ENCODE results near the gene CAND2. TPM values are rescaled to one million over a fixed set of nuclear protein-coding genes. Genes with fewer than 3 reads are reported as not detected.

CAND2 gene
- total and polyA plus RNA-seq, 2 experiments from 2014 or later, result 5.6 to 20.5 TPM

DNA sequence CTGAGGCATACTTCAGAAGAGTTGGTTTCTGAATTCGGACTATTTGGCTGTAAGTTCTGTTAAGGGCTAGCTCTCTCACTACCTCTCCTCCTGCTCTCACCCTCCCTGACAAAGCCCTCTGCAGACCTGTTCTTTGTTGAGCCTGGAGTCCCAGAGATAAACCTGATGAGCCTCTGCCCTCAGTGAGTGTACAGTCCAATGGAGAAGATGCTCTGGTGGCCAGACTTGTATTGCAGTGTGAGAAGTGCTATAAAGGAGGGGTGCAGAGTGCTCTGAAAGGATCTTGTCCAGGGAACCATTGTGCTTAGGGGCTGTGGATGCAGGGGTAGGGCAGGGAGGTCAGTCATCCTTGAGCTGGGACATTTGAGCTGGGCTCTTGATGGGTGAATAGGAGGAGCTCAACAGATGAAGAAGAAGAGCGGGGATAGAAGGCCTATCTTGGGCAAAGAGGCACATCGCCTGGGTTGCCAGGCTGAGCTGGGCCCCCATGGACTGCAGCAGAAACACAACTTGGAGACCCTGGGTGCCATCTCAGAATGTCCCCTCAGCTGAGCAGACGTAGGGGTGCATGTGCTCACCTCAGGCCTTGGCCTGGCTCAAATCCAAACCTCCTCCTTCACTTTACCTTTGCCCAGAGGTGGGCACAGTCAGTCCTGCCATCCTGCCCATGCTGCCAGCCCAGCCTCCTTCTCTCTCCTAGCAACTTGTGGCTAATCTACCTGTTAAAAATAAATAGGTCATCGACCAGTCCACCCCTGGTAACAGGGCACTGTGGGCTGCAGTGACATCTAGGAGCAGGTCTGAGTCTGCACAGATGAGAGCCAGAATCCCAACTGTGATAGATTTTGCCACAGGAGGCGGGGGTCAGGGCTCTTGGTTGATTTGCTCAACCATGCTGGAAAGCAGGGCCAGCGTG is 3.3 kb downstream of the CAND2 start (continued):
- TF ChIP-seq ZNF462 (CRISPR knock-in tag; IDR thresholded peaks at IDR 0.05) (no peak), EZH2phosphoT487 (IDR thresholded peaks at IDR 0.05; ENCODE audit: unreplicated experiment) (no peak), JUNB (IDR thresholded peaks at IDR 0.05; ENCODE audit: unreplicated experiment) (no peak), STAT1 (IDR thresholded peaks at IDR 0.05; ENCODE audit: unreplicated experiment) (no peak), EZH2 (IDR thresholded peaks at IDR 0.05; ENCODE audit: low read depth, unreplicated experiment) (no peak), POLR2AphosphoS5 (IDR thresholded peaks at IDR 0.05; ENCODE audit: low read depth) (no peak)

DNA sequence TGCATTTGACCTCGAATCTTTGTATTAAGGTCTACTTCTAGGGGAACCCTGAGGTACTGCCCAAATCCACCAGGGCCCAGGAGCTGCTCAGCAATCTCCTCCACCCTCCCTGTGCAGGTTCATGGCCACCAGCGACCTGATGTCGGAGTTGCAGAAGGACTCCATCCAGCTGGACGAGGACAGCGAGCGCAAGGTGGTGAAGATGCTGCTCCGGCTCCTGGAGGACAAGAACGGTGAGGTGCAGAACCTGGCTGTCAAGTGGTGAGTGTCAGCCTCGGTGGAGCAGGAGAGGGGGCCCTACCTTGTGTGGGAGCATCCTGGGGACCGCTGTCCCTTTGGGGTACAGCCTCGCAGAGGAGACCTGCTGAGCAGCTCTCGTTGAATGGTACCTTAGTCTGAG is 6.9 kb downstream of the CAND2 start:
- H3K4me3 ChIP-seq, result no peak overlapping the region
- H3K79me2 ChIP-seq (replicated peaks; ENCODE audit: insufficient read depth), result no peaks in the 10 kb centered on the region
- Mint-ChIP-seq H3K4me1 (peaks cover 2% of the 10 kb centered on the region; the same call in 1 of the 3 replicates), H3K4me3 (no peak overlapping the region), H3K27ac (no peak overlapping the region), H3K9me3 (no peaks in the 10 kb centered on the region), H3K36me3 (ENCODE audit: low read depth) (peaks cover 24% of the 10 kb centered on the region), H3K27me3 (ENCODE audit: insufficient read depth, low read depth, poor library complexity) (peaks cover 3% of the 10 kb centered on the region)
- H3K4me2 ChIP-seq, result no peak overlapping the region
- H3K36me3 ChIP-seq (ENCODE audit: insufficient read depth), result 0 out of 2 replicates have a peak, but pooled peaks cover 4% of the 10 kb centered on the region
- H3K27me3 ChIP-seq (ENCODE audit: insufficient read depth), result no peaks in the 10 kb centered on the region
- DNase-seq (ENCODE audit: low spot score) (no peak), ATAC-seq (no peak)
- H3F3A ChIP-seq (replicated peaks; ENCODE audit: low read depth), result no peaks in the 10 kb centered on the region
- H4K20me1 ChIP-seq (replicated peaks; ENCODE audit: insufficient read depth), result no peaks in the 10 kb centered on the region
- H2AFZ ChIP-seq, result no peak overlapping the region
- H3K27ac ChIP-seq (ENCODE audit: low read depth), result no peak overlapping the region
- H3K9me2 ChIP-seq (ENCODE audit: insufficient read depth), result no peaks in the 10 kb centered on the region
- no peaks in the 10 kb centered on the region for H3K4me1 ChIP-seq (ENCODE audit: insufficient read depth)
- no peak for TF ChIP-seq JUNB (IDR thresholded peaks at IDR 0.05; ENCODE audit: unreplicated experiment)
- TF ChIP-seq, protein P1, sequence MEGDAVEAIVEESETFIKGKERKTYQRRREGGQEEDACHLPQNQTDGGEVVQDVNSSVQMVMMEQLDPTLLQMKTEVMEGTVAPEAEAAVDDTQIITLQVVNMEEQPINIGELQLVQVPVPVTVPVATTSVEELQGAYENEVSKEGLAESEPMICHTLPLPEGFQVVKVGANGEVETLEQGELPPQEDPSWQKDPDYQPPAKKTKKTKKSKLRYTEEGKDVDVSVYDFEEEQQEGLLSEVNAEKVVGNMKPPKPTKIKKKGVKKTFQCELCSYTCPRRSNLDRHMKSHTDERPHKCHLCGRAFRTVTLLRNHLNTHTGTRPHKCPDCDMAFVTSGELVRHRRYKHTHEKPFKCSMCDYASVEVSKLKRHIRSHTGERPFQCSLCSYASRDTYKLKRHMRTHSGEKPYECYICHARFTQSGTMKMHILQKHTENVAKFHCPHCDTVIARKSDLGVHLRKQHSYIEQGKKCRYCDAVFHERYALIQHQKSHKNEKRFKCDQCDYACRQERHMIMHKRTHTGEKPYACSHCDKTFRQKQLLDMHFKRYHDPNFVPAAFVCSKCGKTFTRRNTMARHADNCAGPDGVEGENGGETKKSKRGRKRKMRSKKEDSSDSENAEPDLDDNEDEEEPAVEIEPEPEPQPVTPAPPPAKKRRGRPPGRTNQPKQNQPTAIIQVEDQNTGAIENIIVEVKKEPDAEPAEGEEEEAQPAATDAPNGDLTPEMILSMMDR (conservative IDR thresholded peaks at IDR 0.05; ENCODE audit: low read depth in 2 of 2), result no peak
